Measurements from ENCODE around the gene PRRC1.

PRRC1 gene

GRCh38 chr5:127587246-127587917, 69.9 kb downstream of the PRRC1 start:
- H3K4me3 ChIP-seq (ENCODE audit: low read length) = no peak overlapping the region
- no peak for DNase-seq (ENCODE audit: low read depth)
- no peak for TF ChIP-seq CTCF (IDR thresholded peaks at IDR 0.05; ENCODE audit: insufficient read depth, low read depth, low read length, missing control alignments)

- no peak for TF ChIP-seq CTCF (IDR thresholded peaks at IDR 0.05; ENCODE audit: insufficient read depth, low read depth, low read length, missing control alignments)
- no peak overlapping the region for H3K4me3 ChIP-seq (ENCODE audit: low read length)
- no peak for DNase-seq (ENCODE audit: low read depth)
These were observed 70.9 kb downstream of the PRRC1 start for GRCh38 chr5:127588368-127588767.

- no peak for TF ChIP-seq CTCF (IDR thresholded peaks at IDR 0.05; ENCODE audit: insufficient read depth, low read depth, low read length, missing control alignments)
- no peak overlapping the region for H3K4me3 ChIP-seq (ENCODE audit: low read length)
- no peak for DNase-seq (ENCODE audit: low read depth)
These were observed 72.0 kb downstream of the PRRC1 start for GRCh38 chr5:127589309-127590030.

- DNase-seq (ENCODE audit: low read depth) = no peak
- H3K4me3 ChIP-seq (ENCODE audit: low read length) = no peak overlapping the region
- TF ChIP-seq CTCF (IDR thresholded peaks at IDR 0.05; ENCODE audit: insufficient read depth, low read depth, low read length, missing control alignments) = no peak
These were observed 72.8 kb downstream of the PRRC1 start for GRCh38 chr5:127590156-127590722.

GRCh38 chr5:127595484-127596368, 78.3 kb downstream of the PRRC1 start:
- DNase-seq (ENCODE audit: low read depth) = no peak
- no peak for TF ChIP-seq CTCF (IDR thresholded peaks at IDR 0.05; ENCODE audit: insufficient read depth, low read depth, low read length, missing control alignments)
- H3K4me3 ChIP-seq (ENCODE audit: low read length) = no peak overlapping the region

- DNase-seq (ENCODE audit: low read depth) = peak; percentile 8
- no peak overlapping the region for H3K4me3 ChIP-seq (ENCODE audit: low read length)
- no peak for TF ChIP-seq CTCF (IDR thresholded peaks at IDR 0.05; ENCODE audit: insufficient read depth, low read depth, low read length, missing control alignments)
These were observed 79.1 kb downstream of the PRRC1 start for GRCh38 chr5:127596501-127596900.
